Skeletal muscle tissue (tissue), 4 donors: Measurements from ENCODE around the gene ARL6IP4. TPM values are rescaled to one million over a fixed set of nuclear protein-coding genes. Genes with fewer than 3 reads are reported as not detected.

Experiments used
- H3K27ac ChIP-seq: one replicate; pipeline ENCODE4 v1.7.0; 2013; ENCODE audit warnings: mild to moderate bottlenecking, low read depth, low read length, inconsistent platforms
- H3K27me3 ChIP-seq, 3 donors: one replicate each; pipeline ENCODE4 v1.7.0; 2013; ENCODE audit warnings: low read length in 3 of 3; ENCODE audit not compliant: control insufficient read depth in 3 of 3, insufficient read depth in 3 of 3
- H3K36me3 ChIP-seq, 3 donors: one replicate each; pipeline ENCODE4 v1.7.0; 2013; ENCODE audit warnings: low read length in 3 of 3; ENCODE audit not compliant: control insufficient read depth in 3 of 3, insufficient read depth in 3 of 3
- H3K4me1 ChIP-seq, 3 donors: one replicate each; pipeline ENCODE4 v1.7.0; 2013; ENCODE audit warnings: low read length in 3 of 3, mild to moderate bottlenecking in 3 of 3; ENCODE audit not compliant: control insufficient read depth in 3 of 3, insufficient read depth in 3 of 3
- H3K4me3 ChIP-seq, 3 donors: one replicate each; pipeline ENCODE4 v1.7.0; 2013; ENCODE audit warnings: low read length in 3 of 3
- H3K9ac ChIP-seq, 3 donors: one replicate each; pipeline ENCODE4 v1.7.0; 2013; ENCODE audit warnings: low read length in 3 of 3, mild to moderate bottlenecking in 3 of 3, moderate library complexity in 2 of 3, low read depth in 1 of 3
- H3K9me3 ChIP-seq, 3 donors: one replicate each; pipeline ENCODE4 v1.7.0; 2013; ENCODE audit warnings: low read length in 3 of 3; ENCODE audit not compliant: control insufficient read depth in 3 of 3
- total RNA-seq: library from RNA; depleted of rRNA; stranded (reverse); fragments of >200 nt; gene quantifications from one replicate; pipeline ENCODE4 v1.2.3, GENCODE V29; 2014
- donor health status: Osteomylitis.

The ARL6IP4 gene
- total RNA-seq, 1 donor from 2014 or later = 93.4 TPM

- Histone ChIP-seq H3K9me3 (no peaks in the 10 kb centered on the region), H3K27me3 (no peaks in the 10 kb centered on the region), H3K4me3 (no peak overlapping the region), H3K4me1 (no peaks in the 10 kb centered on the region), H3K36me3 (peaks cover 0 to 3% (median 0%) of the 10 kb centered on the region in 3 donors), H3K9ac (no peak overlapping the region), H3K27ac (no peak overlapping the region)
These were observed 41.5 kb downstream of the ARL6IP4 start for GRCh38 chr12:123021688-123022604.

GRCh38 chr12:123022846-123023245 lies 42.4 kb downstream of the ARL6IP4 start:
- H3K27me3 ChIP-seq = no peaks in the 10 kb centered on the region
- H3K27ac ChIP-seq = no peak overlapping the region
- H3K36me3 ChIP-seq = peaks cover 0 to 6% (median 4%) of the 10 kb centered on the region in 3 donors
- no peak overlapping the region for H3K4me3 ChIP-seq
- peaks cover 0 to 3% (median 0%) of the 10 kb centered on the region in 3 donors for H3K4me1 ChIP-seq
- H3K9ac ChIP-seq = no peak overlapping the region
- H3K9me3 ChIP-seq = no peaks in the 10 kb centered on the region

GRCh38 chr12:123024819-123025391 lies 44.4 kb downstream of the ARL6IP4 start:
- no peak overlapping the region for H3K9ac ChIP-seq
- peaks cover 0 to 5% (median 0%) of the 10 kb centered on the region in 3 donors for H3K4me1 ChIP-seq
- no peaks in the 10 kb centered on the region for H3K27me3 ChIP-seq
- no peak overlapping the region for H3K4me3 ChIP-seq
- H3K27ac ChIP-seq = no peak overlapping the region
- H3K9me3 ChIP-seq = no peaks in the 10 kb centered on the region
- H3K36me3 ChIP-seq = peaks cover 0 to 8% (median 7%) of the 10 kb centered on the region in 3 donors

DNA sequence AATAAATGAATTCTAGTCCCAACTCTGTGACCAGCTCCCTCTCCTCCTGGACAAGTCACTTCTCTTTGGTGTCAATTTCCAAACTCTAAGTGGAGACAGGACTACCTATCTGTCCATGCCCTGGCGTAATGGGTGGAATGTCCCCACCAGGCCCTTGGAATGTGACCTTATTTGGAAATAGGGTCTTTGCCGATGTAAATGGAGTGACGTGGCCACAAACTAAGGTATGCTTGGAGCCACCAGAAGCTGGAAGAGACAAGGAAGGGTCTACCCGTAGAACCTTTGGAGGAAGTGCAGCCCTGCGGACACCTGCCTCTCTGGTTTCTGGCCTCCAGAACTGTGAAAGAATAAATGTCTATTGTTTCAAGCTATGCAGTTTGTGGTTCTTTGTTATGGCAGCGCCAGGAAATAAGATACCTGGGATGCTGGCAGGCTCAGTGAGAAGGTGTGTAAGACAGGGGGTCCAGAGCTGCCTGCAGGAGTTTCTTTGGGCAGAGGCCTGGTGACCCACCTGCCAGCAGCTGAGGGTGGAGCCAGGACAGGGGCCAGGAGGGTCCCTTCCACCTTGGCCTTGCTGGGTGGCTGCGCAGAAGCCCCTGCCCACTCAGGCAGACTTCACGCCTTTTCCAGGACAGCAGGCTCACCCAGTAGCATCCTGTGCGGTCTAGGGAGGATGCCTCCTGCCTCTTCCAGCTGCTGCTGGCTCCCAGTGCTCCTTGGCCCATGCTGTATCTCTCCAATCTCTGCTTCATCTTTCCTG lies 45.8 kb downstream of the ARL6IP4 start:
- Histone ChIP-seq H3K27ac (no peak overlapping the region), H3K9ac (no peak overlapping the region), H3K4me3 (no peak overlapping the region), H3K9me3 (no peaks in the 10 kb centered on the region), H3K36me3 (peaks cover 0 to 8% (median 7%) of the 10 kb centered on the region in 3 donors), H3K4me1 (peaks cover 0 to 5% (median 0%) of the 10 kb centered on the region in 3 donors), H3K27me3 (no peaks in the 10 kb centered on the region)

- Histone ChIP-seq H3K27me3 (no peaks in the 10 kb centered on the region), H3K4me1 (peaks cover 0 to 5% (median 0%) of the 10 kb centered on the region in 3 donors), H3K36me3 (peaks cover under 1 to 11% (median 9%) of the 10 kb centered on the region in 3 donors), H3K9ac (no peak overlapping the region), H3K27ac (no peak overlapping the region), H3K4me3 (no peak overlapping the region), H3K9me3 (no peaks in the 10 kb centered on the region)
These were observed 47.4 kb downstream of the ARL6IP4 start for GRCh38 chr12:123027726-123028445.

DNA sequence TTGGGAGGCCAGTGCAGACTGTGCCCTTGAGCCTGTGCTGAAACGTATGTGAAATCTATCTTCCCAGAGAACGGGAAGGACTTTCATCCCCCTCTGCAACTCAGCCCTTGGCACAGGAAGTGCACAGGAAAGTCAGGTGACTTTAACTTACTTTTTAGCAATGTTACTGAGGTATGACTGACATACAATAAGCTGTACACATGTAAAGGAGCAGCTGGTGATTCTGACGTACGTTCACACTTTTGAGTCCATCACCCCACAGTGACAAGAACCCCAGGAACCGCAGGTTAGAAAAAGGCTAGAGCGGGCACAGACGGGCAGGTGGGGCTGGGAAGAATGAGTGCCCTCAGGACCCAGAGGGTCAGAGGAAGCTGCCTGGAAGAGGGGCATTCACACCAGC lies 48.0 kb downstream of the ARL6IP4 start:
- Histone ChIP-seq H3K4me3 (no peak overlapping the region), H3K9me3 (no peaks in the 10 kb centered on the region), H3K4me1 (peaks cover 0 to 5% (median 0%) of the 10 kb centered on the region in 3 donors), H3K27ac (no peak overlapping the region), H3K27me3 (no peaks in the 10 kb centered on the region), H3K9ac (no peak overlapping the region), H3K36me3 (peaks cover 6 to 17% (median 9%) of the 10 kb centered on the region in 3 donors)

DNA sequence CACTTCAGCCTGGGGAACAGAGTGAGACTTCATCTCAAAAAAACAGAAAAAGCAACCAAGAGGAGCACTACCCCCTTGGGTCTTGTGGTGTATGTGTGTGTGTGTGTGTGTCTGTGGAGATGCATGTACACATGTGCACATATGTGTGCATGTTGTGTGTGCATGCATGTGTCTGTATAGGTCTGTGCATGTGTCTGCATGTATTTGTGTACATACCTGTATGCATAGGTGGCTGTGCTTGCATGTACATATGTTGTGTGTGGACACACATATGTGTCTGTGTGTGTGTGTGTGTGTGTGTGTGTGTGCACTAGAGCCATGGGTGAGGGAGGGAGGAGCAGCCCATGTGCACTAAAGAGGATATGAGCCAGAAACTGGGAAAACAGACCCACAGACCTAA lies 49.1 kb downstream of the ARL6IP4 start:
- Histone ChIP-seq H3K4me3 (no peak overlapping the region), H3K27ac (no peak overlapping the region), H3K27me3 (no peaks in the 10 kb centered on the region), H3K9me3 (no peaks in the 10 kb centered on the region), H3K36me3 (peaks cover 8 to 21% (median 9%) of the 10 kb centered on the region in 3 donors), H3K4me1 (peaks cover 2 to 7% (median 5%) of the 10 kb centered on the region in 3 donors), H3K9ac (no peak overlapping the region)

DNA sequence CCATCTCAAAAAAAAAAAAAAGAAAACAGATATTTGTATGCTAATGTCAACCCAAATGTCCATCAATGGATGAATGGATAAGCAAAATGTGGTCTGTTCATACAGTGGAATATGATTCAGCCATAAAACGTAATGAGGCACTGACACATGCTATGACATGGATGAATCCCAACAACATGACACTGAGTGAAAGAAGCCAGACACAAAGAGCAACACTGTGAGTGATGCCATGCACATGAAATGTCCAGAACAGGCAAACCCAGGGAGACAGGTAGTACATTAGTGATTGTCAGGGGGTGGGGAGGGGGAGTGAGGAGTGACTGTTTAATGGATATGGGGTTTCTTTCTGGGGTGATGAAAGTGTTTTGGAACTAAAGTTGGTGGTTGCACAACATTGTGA lies 50.2 kb downstream of the ARL6IP4 start:
- H3K27ac ChIP-seq = no peak overlapping the region
- peaks cover 8 to 21% (median 9%) of the 10 kb centered on the region in 3 donors for H3K36me3 ChIP-seq

GRCh38 chr12:123031171-123031845 lies 50.8 kb downstream of the ARL6IP4 start:
- Histone ChIP-seq H3K36me3 (peaks cover 8 to 21% (median 9%) of the 10 kb centered on the region in 3 donors), H3K9me3 (no peaks in the 10 kb centered on the region), H3K9ac (no peak overlapping the region), H3K4me3 (no peak overlapping the region), H3K27me3 (no peaks in the 10 kb centered on the region), H3K4me1 (peaks cover 5 to 8% (median 7%) of the 10 kb centered on the region in 3 donors), H3K27ac (no peak overlapping the region)

More for the DNA sequence above, 50.2 kb downstream of the ARL6IP4 start:
- peaks cover 5 to 8% (median 7%) of the 10 kb centered on the region in 3 donors for H3K4me1 ChIP-seq
- no peak overlapping the region for H3K9ac ChIP-seq
- H3K4me3 ChIP-seq = no peak overlapping the region
- H3K9me3 ChIP-seq = no peaks in the 10 kb centered on the region
- H3K27me3 ChIP-seq = no peaks in the 10 kb centered on the region
